Measurements from ENCODE around the gene HDAC10. TPM values are rescaled to one million over a fixed set of nuclear protein-coding genes. Genes with fewer than 3 reads are reported as not detected.

The HDAC10 gene
- total RNA-seq, 1 donor from 2014 or later, result 40.6 TPM

- no peak overlapping the region for H3K4me3 ChIP-seq (ENCODE audit: low read depth, low read length)
- TF ChIP-seq CTCF (conservative IDR thresholded peaks at IDR 0.05; ENCODE audit: low read depth, low read length), result no peak
- DNase-seq (ENCODE audit: low read depth), result no peak
Measured at GRCh38 chr22:50259302-50259701, 8.2 kb upstream of the HDAC10 start.

GRCh38 chr22:50258361-50259292 lies 7.6 kb upstream of the HDAC10 start:
- DNase-seq (ENCODE audit: low read depth), result no peak
- H3K4me3 ChIP-seq (ENCODE audit: low read depth, low read length), result no peak overlapping the region
- TF ChIP-seq CTCF (conservative IDR thresholded peaks at IDR 0.05; ENCODE audit: low read depth, low read length), result no peak

GRCh38 chr22:50257451-50258360 lies 6.6 kb upstream of the HDAC10 start:
- DNase-seq (ENCODE audit: low read depth), result no peak
- no peak for TF ChIP-seq CTCF (conservative IDR thresholded peaks at IDR 0.05; ENCODE audit: low read depth, low read length)
- no peak overlapping the region for H3K4me3 ChIP-seq (ENCODE audit: low read depth, low read length)

- TF ChIP-seq CTCF (conservative IDR thresholded peaks at IDR 0.05; ENCODE audit: low read depth, low read length), result no peak
- no peak for DNase-seq (ENCODE audit: low read depth)
- H3K4me3 ChIP-seq (ENCODE audit: low read depth, low read length), result no peak overlapping the region
Measured at GRCh38 chr22:50257041-50257440, 6.0 kb upstream of the HDAC10 start.

- H3K4me3 ChIP-seq (ENCODE audit: low read depth, low read length), result no peak overlapping the region
- TF ChIP-seq CTCF (conservative IDR thresholded peaks at IDR 0.05; ENCODE audit: low read depth, low read length), result no peak
- DNase-seq (ENCODE audit: low read depth), result no peak
Measured at GRCh38 chr22:50256258-50256862, 5.3 kb upstream of the HDAC10 start.

GRCh38 chr22:50255607-50256006 lies 4.5 kb upstream of the HDAC10 start:
- H3K4me3 ChIP-seq (ENCODE audit: low read depth, low read length), result no peak overlapping the region
- no peak for DNase-seq (ENCODE audit: low read depth)
- no peak for TF ChIP-seq CTCF (conservative IDR thresholded peaks at IDR 0.05; ENCODE audit: low read depth, low read length)
